GM23248 (cell line): ENCODE data around the gene MAP3K9. TPM values are rescaled to one million over a fixed set of nuclear protein-coding genes. Genes with fewer than 3 reads are reported as not detected.

Experiments used
- DNase-seq: peaks from one replicate; pipeline ENCODE4 v3.0.0-alpha.2; 2015
- H2AFZ ChIP-seq: fragments of 200-600 bp; sonication (generic); 2 replicates; pipeline ENCODE4 v1.6.1; 2016; ENCODE audit warnings: antibody characterized with exemption
- H3F3A ChIP-seq: fragments of 200-600 bp; sonication (generic); 2 replicates; pipeline ENCODE4 v1.6.1; 2016; ENCODE audit warnings: mild to moderate bottlenecking, antibody characterized with exemption, mixed run types; ENCODE audit not compliant: insufficient read depth
- H3K27ac ChIP-seq: fragments of 200-600 bp; sonication (generic); 2 replicates; pipeline ENCODE4 v1.5.1; 2016; ENCODE audit warnings: mild to moderate bottlenecking
- H3K27me3 ChIP-seq: fragments of 200-600 bp; sonication (generic); replicated peaks from 2 replicates; pipeline ENCODE4 v1.6.1; 2016; ENCODE audit warnings: mild to moderate bottlenecking; ENCODE audit not compliant: insufficient read depth
- H3K36me3 ChIP-seq: fragments of 200-600 bp; sonication (generic); 2 replicates; pipeline ENCODE4 v1.6.1; 2016; ENCODE audit warnings: low read depth, mild to moderate bottlenecking
- H3K4me1 ChIP-seq: fragments of 200-600 bp; sonication (generic); 2 replicates; pipeline ENCODE4 v1.6.1; 2016; ENCODE audit warnings: mild to moderate bottlenecking; ENCODE audit not compliant: insufficient read depth
- H3K4me2 ChIP-seq: fragments of 200-600 bp; sonication (generic); one replicate; pipeline ENCODE4 v1.6.1; 2016; ENCODE audit warnings: mild to moderate bottlenecking; ENCODE audit not compliant: unreplicated experiment
- H3K4me3 ChIP-seq: fragments of 200-600 bp; sonication (generic); 2 replicates; pipeline ENCODE4 v1.5.1; 2016; ENCODE audit warnings: mild to moderate bottlenecking
- H3K79me2 ChIP-seq: fragments of 200-600 bp; sonication (generic); 2 replicates; pipeline ENCODE4 v1.6.1; 2016; ENCODE audit warnings: mild to moderate bottlenecking; ENCODE audit not compliant: insufficient read depth
- H3K9ac ChIP-seq: fragments of 200-600 bp; sonication (generic); 2 replicates; pipeline ENCODE4 v1.6.1; 2016; ENCODE audit warnings: mild to moderate bottlenecking
- H3K9me2 ChIP-seq: fragments of 200-600 bp; sonication (generic); 2 replicates; pipeline ENCODE4 v1.6.1; 2016; ENCODE audit warnings: mixed run types, mild to moderate bottlenecking, moderate library complexity; ENCODE audit not compliant: insufficient read depth
- H3K9me3 ChIP-seq: fragments of 200-600 bp; sonication (generic); one replicate; pipeline ENCODE4 v1.6.1; 2017; ENCODE audit warnings: low read depth
- H4K20me1 ChIP-seq: fragments of 200-600 bp; sonication (generic); 2 replicates; pipeline ENCODE4 v1.6.0; 2016; ENCODE audit not compliant: insufficient read depth
- EZH2 ChIP-seq: fragments of 200-600 bp; sonication (generic); IDR thresholded peaks from 2 replicates; pipeline ENCODE4 v1.6.1; 2018; ENCODE audit warnings: antibody characterized with exemption, mild to moderate bottlenecking; ENCODE audit not compliant: insufficient read depth, poor library complexity, severe bottlenecking
- EZH2phosphoT487 ChIP-seq: fragments of 200-600 bp; sonication (generic); IDR thresholded peaks from 2 replicates; pipeline ENCODE4 v1.6.1; 2018; ENCODE audit warnings: antibody characterized with exemption, moderate library complexity, mild to moderate bottlenecking, low read depth; ENCODE audit not compliant: insufficient read depth
- WGBS, 2 experiments: methylation state at CpG; one replicate each; pipeline ENCODE4 v1.1.6; 2015 to 2017; ENCODE audit warnings: low lambda C conversion rate in 2 of 2, low coverage in 1 of 2; ENCODE audit errors: missing lambda C conversion rate in 2 of 2; 5-methylcytosine and 5-hydroxymethylcytosine counted together
- in situ Hi-C: fragments of 300-500 bp; cut with MboI; formaldehyde crosslinking; loops from 2 replicates; pipeline ENCODE4 v1.15.0; 2020
- polyA plus RNA-seq: library from polyadenylated mRNA; unstranded; fragments of >200 nt; fragmentation: Nextera tagmentation; extraction: Ambion mirVana; gene quantifications from 2 replicates; pipeline ENCODE4 v1.2.1, GENCODE V29; 2016
- total RNA-seq: library from RNA; depleted of rRNA; stranded (reverse); fragments of >200 nt; shearing (Covaris generic); gene quantifications from 2 replicates; pipeline ENCODE4 v1.2.3, GENCODE V29; 2014

Gene MAP3K9
- total and polyA plus RNA-seq, 2 experiments from 2014 or later, result 0.05 TPM; not detected in 1

- no peak overlapping the region for H3K4me3 ChIP-seq
- WGBS, 2 experiments, result 15 to 22% methylated on average over 3 of the region's 3 CpGs
- no peak overlapping the region for H3K27ac ChIP-seq
- no peaks in the 10 kb centered on the region for H3K36me3 ChIP-seq
- H3F3A ChIP-seq, result no peaks in the 10 kb centered on the region
- no peak overlapping the region for H2AFZ ChIP-seq
- no peaks in the 10 kb centered on the region for H4K20me1 ChIP-seq
- H3K4me1 ChIP-seq, result no peaks in the 10 kb centered on the region
- H3K27me3 ChIP-seq, result peaks cover 36% of the 10 kb centered on the region
- H3K4me2 ChIP-seq, result no peak overlapping the region
- no peaks in the 10 kb centered on the region for H3K9me3 ChIP-seq
- no peak overlapping the region for H3K9ac ChIP-seq
- DNase-seq, result no peak
- in situ Hi-C loops, result loop anchor here (10.0 kb wide), 1 partner anchor 89 kb away; no protein-coding TSS in a partner anchor
- no peaks in the 10 kb centered on the region for H3K9me2 ChIP-seq
- no peak for TF ChIP-seq EZH2
- no peak for TF ChIP-seq EZH2phosphoT487
- no peaks in the 10 kb centered on the region for H3K79me2 ChIP-seq
These were observed 95.8 kb downstream of the MAP3K9 start for GRCh38 chr14:70713511-70713916.

GRCh38 chr14:70713096-70713495 lies 96.2 kb downstream of the MAP3K9 start:
- Histone ChIP-seq H3K9ac (no peak overlapping the region), H4K20me1 (no peaks in the 10 kb centered on the region), H3K27me3 (peaks cover 36% of the 10 kb centered on the region), H3K27ac (no peak overlapping the region), H3K9me2 (no peaks in the 10 kb centered on the region), H3F3A (no peaks in the 10 kb centered on the region), H2AFZ (no peak overlapping the region), H3K79me2 (no peaks in the 10 kb centered on the region), H3K4me3 (no peak overlapping the region), H3K9me3 (no peaks in the 10 kb centered on the region), H3K4me1 (no peaks in the 10 kb centered on the region), H3K4me2 (no peak overlapping the region), H3K36me3 (no peaks in the 10 kb centered on the region)
- in situ Hi-C loops, result loop anchor here (10.0 kb wide), 1 partner anchor 88 kb away; no protein-coding TSS in a partner anchor
- DNase-seq, result no peak
- WGBS, 2 experiments, result 59 to 63% methylated on average over 4 of the region's 4 CpGs
- TF ChIP-seq EZH2 (no peak), EZH2phosphoT487 (no peak)

GRCh38 chr14:70711451-70711850 lies 97.9 kb downstream of the MAP3K9 start:
- H3K4me3 ChIP-seq, result no peak overlapping the region
- H3K4me2 ChIP-seq, result no peak overlapping the region
- no peaks in the 10 kb centered on the region for H3K36me3 ChIP-seq
- no peak for DNase-seq
- H3K9ac ChIP-seq, result no peak overlapping the region
- H4K20me1 ChIP-seq, result no peaks in the 10 kb centered on the region
- H3K79me2 ChIP-seq, result no peaks in the 10 kb centered on the region
- no peaks in the 10 kb centered on the region for H3K9me3 ChIP-seq
- TF ChIP-seq EZH2 (no peak), EZH2phosphoT487 (no peak)
- in situ Hi-C loops, result loop anchor here (10.0 kb wide), 1 partner anchor 87 kb away; no protein-coding TSS in a partner anchor
- WGBS, 2 experiments, result 31 to 50% methylated on average over 1 of the region's 1 CpG
- peaks cover 8% of the 10 kb centered on the region for H3K4me1 ChIP-seq
- H3F3A ChIP-seq, result no peaks in the 10 kb centered on the region
- H2AFZ ChIP-seq, result no peak overlapping the region
- H3K27me3 ChIP-seq, result peaks cover 28% of the 10 kb centered on the region
- no peak overlapping the region for H3K27ac ChIP-seq
- H3K9me2 ChIP-seq, result no peaks in the 10 kb centered on the region

GRCh38 chr14:70709726-70710382 lies 99.5 kb downstream of the MAP3K9 start:
- Histone ChIP-seq H3F3A (no peaks in the 10 kb centered on the region), H4K20me1 (no peaks in the 10 kb centered on the region), H3K36me3 (no peaks in the 10 kb centered on the region), H3K9ac (no peak overlapping the region), H3K27ac (no peak overlapping the region), H3K9me2 (no peaks in the 10 kb centered on the region), H3K4me2 (no peak overlapping the region), H3K4me1 (peaks cover 8% of the 10 kb centered on the region), H3K4me3 (no peak overlapping the region), H3K9me3 (no peaks in the 10 kb centered on the region), H2AFZ (no peak overlapping the region), H3K79me2 (no peaks in the 10 kb centered on the region), H3K27me3 (peaks cover 34% of the 10 kb centered on the region)
- TF ChIP-seq EZH2phosphoT487 (no peak), EZH2 (no peak)
- 32 to 39% methylated on average over 8 of the region's 8 CpGs for WGBS, 2 experiments
- in situ Hi-C loops, result loop anchor here (10.0 kb wide), 1 partner anchor 85 kb away; no protein-coding TSS in a partner anchor
- no peak for DNase-seq
